Posterior cingulate gyrus (tissue), 11 donors: ENCODE data around the gene EME2.

Experiments
- DNase-seq, 10 donors: peaks; one replicate each; pipeline versions ENCODE4 v3.0.0 to v3.0.0-alpha.2; 2020 to 2021; ENCODE audit warnings: mixed read lengths in 3 of 10
- intact Hi-C: fragments of 100-400 bp; cut with DNase I; formaldehyde crosslinking; loops from one replicate; pipeline ENCODE4 v1.15.1; 2023

EME2 gene

DNA sequence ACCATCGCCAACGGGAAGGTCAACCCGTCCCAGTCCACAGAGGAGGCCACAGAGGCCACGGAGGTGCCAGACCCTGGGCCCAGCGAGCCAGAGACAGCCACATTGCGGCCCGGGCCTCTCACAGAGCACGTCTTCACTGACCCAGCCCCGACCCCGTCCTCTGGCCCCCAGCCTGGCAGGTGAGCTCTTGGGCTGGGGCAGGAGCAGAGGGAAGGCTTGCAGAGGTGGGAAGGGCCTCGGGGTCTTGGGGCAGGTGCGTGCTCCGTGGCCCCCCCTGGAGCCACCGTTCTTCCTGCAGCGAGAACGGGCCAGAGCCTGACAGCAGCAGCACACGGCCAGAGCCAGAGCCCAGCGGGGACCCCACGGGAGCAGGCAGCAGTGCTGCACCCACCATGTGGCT lies 6.4 kb upstream of the EME2 start:
- DNase-seq: no peak
- intact Hi-C loops: no loop called here

DNA sequence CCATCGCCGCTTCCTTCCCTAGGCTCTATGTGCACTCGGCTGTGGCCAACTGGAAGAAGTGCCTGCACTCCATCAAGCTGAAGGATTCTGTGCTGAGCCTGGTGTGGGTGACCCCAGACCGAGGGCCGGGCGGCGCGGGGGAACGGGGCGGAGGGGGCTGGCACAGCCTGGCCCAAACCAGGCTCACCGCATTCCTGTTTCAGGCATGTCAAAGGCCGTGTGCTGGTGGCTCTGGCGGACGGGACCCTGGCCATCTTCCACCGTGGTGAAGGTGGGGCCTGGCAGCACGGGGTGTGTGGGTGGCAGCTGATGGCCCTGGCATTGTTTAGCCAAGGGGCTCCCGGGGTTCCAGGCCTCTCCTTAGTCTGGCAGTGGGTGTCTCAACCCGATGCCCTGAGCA lies 5.9 kb upstream of the EME2 start:
- no peak for DNase-seq
- intact Hi-C loops: no loop called here

- intact Hi-C loops: no loop called here
- DNase-seq: no peak
Measured at GRCh38 chr16:1767116-1767994, 5.3 kb upstream of the EME2 start.

- intact Hi-C loops: no loop called here
- DNase-seq: no peak
Measured at GRCh38 chr16:1768061-1768766, 4.4 kb upstream of the EME2 start.

GRCh38 chr16:1768767-1769401 lies 3.7 kb upstream of the EME2 start:
- no peak for DNase-seq
- intact Hi-C loops: no loop called here

DNA sequence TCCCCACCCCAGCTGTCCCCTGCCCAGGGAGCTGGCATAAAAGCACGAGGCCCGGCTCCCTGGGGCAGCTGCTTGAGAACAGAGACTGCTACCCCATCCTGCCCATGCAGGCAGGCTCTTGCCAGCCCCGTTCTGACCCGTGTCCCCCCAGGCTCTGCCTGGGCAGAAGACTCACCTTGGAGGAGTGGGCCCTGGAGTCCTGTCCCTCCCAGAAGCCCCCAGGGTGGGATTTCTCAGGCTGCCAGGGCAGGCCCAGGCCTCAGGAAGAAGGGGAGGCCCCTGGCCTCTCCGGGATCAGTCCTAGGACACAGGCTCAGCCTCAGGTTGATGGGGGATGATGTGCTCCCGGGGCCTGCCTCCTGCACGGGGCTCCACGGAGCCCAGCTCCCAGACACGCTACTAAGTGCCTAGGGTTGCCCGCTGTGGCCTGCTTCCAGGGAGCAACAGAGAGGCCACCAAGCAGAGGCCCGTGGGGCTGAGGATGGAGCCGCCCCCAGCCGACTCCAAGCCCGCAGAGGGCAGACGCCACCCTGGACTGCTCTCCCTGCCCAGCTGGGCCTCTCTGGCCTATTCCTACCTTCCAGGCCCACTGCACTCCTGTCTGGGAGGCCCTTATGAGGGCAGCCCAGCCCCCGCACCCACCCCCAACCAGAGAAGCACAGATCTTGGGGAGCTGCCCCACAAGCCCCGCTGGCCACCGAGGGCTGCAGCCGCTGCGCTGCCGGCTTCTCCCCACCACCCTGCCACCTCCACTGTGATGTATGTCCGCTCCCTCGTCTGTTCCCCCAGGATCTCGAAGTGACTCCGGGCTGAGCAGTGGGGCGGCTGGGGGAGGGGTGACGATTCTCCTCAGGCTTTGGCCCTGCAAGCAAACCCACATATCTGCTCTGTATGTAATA lies 3.0 kb upstream of the EME2 start:
- intact Hi-C loops: loop anchor here (5.0 kb wide), 3 partner anchors 58 to 193 kb away; partner anchors contain the start of genes FAHD1, HAGH, MAPK8IP3 and RPS2

DNA sequence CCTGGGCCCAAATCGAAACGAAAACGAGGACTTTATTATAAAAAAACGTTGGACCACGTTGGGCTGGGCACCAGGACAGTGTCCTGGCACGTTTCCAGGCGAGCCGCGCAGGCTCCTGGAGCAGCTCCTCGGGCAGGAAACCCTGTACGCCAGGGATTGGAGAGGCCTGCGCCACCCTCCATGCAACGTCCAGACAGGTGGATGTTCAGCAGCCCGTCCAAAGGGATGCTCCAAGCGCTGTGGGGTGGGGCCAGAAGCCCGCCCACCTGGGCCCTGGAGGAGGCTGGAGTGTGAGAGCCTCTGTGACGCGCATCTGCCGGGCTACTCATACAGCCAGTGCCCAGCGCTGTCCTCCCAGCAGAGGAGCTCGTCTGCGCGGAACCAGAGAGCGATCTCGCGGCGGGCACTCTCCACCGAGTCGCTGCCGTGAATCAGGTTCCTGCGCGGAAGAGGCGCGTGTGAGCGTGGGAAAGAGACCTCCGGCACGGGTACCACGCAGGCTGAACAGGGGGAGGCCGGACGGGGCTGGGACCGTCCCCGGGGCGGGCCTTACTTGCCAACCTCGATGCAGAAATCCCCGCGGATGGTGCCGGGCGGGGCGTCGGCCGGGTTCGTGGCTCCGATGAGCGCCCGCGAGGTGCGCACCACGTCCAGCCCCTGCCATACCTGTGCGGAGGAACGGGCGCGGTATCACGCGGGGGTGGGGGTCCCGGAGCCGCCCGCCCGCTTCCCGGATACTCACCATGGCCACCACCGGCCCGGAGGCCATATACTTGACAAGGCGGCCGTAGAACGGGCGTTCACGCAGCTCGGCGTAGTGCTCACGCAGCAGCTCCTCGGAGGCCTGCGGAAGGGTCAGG lies 2.1 kb upstream of the EME2 start:
- DNase-seq: peak; percentile 47 to 96 (median 69)
- intact Hi-C loops: loop anchor here (5.0 kb wide), 3 partner anchors 57 to 192 kb away; partner anchors contain the start of genes FAHD1, HAGH, MAPK8IP3 and RPS2

More for the DNA sequence above, 3.0 kb upstream of the EME2 start:
- no peak for DNase-seq

GRCh38 chr16:1771188-1771863 lies 1.3 kb upstream of the EME2 start, which contains the start of gene NME3:
Gene NME3 (minus strand): TSS chr16:1771543. CDS start chr16:1771534, 9 bp downstream.
- intact Hi-C loops: loop anchor here (5.0 kb wide), 3 partner anchors 56 to 191 kb away; partner anchors contain the start of genes FAHD1, HAGH, MAPK8IP3 and RPS2
- DNase-seq: peak; percentile 65 to 98 (median 78)

DNA sequence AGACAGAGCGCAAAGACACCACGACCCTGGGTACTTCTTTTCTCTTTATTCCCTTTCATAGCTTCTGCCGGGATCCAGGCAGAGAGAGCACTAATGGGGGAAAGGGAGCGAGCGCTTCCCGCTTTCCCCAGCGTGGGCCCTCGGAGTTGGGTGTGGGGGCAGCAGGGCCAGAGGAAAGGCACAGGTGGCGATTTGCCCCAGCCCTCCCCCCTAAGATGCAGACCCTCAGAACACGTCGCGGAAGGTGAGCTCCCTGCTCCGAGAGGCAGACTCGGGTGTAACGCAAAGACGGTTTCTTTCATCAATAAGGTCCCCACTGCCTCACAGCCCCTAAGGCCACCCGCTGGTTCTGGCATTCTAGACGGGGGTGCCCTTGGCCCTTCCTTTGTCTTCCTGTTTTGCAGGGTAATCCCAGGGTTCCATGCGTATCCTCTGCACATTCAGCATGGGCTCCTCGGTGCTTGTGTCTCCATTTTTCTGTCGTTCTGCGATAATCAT lies 697 bp upstream of the EME2 start:
- intact Hi-C loops: loop anchor here (5.0 kb wide), 3 partner anchors 55 to 190 kb away; partner anchors contain the start of genes FAHD1, HAGH, MAPK8IP3 and RPS2
- DNase-seq: no peak

DNA sequence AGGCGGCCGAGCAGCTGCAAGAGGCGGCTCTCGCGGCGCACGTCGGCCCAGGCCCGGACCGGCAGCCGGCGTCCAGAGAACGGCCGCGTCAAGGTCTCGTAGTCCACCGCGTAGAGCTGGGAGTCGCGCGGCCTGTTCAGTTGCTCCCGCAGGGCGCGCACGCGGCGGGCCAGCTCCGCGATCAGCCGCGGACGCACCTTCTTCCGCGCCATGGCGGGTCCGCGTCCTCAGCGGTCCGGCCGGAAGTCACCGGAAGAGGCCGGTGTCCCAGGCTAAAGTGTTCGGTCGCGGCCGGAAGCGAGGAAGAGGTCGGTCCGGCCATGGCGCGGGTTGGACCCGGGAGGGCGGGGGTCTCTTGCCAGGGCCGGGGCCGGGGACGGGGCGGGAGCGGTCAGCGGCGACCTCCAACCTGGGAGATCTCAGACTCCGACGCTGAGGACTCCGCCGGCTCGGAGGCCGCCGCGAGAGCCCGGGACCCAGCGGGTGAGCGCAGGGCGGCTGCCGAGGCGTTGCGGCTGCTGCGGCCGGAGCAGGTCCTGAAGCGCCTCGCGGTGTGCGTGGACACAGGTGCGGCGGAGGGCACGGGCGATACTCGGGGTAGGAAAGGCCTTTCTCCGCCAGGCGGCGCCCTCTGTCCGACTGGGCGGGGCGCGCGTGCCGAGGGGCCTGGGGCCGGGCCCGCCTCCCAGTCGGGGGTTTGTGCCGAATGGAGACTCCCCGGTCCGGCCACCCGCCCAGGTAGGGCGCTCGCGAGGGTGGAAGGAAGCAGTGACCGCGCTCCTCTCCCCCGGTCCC lies 495 bp downstream of the EME2 start, which contains the start of gene MRPS34:
Gene MRPS34 (minus strand): TSS at position 227 of the 795 bp plus-strand sequence. CDS start 15 bp downstream, at position 212.
- intact Hi-C loops: loop anchor here (5.0 kb wide), 3 partner anchors 54 to 189 kb away; partner anchors contain the start of genes FAHD1, HAGH, MAPK8IP3 and RPS2
- DNase-seq: peak; percentile 76 to 97 (median 83)

DNA sequence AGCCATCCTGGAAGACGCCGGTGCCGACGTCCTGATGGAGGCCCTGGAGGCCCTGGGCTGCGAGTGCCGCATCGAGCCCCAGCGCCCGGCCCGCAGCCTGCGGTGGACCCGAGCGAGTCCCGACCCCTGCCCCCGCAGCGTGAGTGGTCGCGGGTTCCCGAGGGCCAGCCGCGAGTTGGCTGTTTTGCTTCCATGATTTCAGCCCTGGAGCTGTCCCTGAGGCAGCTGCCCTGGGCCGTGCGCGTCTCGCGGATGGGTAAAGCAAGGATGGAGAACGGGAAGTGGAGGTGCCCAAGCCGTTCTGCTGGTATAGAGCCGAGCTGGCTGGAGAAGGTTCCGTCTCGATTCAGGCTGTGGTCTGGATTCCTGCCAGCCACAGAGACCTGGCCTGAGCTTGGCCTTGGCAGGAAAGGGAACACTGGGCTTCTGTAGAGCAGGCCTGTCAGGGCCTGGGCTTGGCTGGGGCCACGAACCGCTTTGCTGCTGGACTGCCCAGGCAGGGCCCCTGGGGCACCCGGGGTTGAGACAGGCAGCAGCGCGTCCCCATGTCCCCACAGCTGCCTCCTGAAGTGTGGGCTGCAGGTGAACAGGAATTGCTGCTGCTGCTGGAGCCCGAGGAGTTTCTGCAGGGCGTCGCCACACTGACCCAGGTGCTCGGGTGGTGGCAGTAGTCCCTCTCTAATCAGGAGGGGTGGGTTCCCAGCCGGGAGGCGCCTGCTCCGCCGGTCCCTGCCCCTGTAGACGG lies 1.3 kb downstream of the EME2 start:
- peak in 1 of 10 donors; percentile 33 for DNase-seq
- intact Hi-C loops: loop anchor here (5.0 kb wide), 3 partner anchors 53 to 188 kb away; partner anchors contain the start of genes FAHD1, HAGH, MAPK8IP3 and RPS2

DNA sequence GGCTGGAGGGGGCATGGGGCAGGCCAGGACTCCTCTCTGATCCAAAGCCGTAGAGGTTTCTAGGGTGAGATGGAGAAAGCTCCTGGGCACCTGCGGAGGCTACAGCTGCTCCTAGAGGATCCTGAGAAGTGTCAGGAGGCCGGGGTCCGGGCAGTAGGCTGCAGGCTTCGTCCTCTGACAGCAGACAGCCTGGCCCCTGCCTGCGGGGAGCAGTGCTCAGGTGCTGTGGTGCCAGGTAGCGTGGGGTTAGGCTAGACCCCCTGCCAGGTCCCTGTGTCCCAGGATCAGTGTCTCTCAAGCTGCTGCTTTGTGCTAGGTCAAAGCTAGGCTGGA lies 1.8 kb downstream of the EME2 start:
- intact Hi-C loops: loop anchor here (5.0 kb wide), 3 partner anchors 53 to 188 kb away; partner anchors contain the start of genes FAHD1, HAGH, MAPK8IP3 and RPS2
- no peak for DNase-seq

DNA sequence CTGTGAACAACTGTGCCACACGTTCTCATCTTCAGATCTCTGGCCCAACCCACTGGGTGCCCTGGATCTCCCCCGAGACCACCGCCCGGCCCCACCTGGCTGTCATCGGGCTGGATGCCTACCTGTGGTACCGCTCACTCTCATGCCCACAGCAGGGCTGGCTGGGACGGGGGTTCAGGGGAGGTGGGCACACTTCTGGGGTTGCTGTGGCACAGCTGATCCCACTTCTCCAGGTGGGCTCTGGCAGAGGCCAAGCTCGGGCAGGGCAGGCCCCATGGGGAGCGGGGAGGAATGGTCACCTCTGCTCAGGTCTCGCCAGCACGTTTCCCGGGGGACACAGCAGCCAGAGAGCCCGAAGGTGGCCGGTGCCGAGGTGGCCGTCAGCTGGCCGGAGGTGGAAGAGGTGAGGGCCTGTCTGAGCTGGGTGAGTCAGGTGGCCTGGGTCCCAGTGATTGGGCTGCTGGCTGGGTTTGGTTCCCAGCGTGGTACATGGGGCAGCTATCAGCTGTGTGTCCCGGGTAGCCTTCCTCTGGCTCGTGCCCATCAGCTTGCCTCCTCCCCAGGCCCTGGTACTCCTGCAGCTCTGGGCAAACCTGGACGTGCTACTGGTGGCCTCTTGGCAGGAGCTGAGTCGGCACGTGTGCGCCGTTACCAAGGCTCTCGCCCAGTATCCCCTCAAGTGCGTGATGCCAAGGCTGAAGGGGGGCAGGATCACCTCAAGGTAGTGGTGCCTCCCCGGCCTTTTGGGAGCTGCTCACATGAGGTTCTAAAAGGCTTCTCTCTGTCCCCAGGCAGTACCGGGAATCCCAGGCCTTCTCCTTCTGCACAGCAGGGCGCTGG lies 2.6 kb downstream of the EME2 start:
- no peak for DNase-seq
- intact Hi-C loops: no loop called here

GRCh38 chr16:1775846-1776671 lies 3.4 kb downstream of the EME2 start:
- intact Hi-C loops: no loop called here
- no peak for DNase-seq

DNA sequence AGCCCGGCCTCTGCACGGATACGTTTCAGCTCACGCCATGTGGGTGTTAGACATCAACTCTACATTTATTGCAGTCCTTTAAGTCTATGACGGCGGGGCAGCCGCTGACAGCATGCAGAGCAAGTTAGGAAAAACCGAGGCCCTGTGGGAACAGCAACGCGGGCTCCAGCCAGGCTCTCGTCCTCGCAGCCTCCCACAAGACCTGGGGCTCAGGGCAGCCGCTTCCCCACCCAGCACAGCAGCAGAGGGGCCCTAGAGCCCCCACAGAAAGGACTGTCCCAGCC lies 4.0 kb downstream of the EME2 start:
- intact Hi-C loops: no loop called here
- DNase-seq: no peak
